Measurements from ENCODE around the gene WDR72.
"Not testable (repeated sequence)": the region's sequence is repeated elsewhere in the genome, so short reads cannot be mapped to it uniquely, and the experiment has no call there.

Gene WDR72

DNA sequence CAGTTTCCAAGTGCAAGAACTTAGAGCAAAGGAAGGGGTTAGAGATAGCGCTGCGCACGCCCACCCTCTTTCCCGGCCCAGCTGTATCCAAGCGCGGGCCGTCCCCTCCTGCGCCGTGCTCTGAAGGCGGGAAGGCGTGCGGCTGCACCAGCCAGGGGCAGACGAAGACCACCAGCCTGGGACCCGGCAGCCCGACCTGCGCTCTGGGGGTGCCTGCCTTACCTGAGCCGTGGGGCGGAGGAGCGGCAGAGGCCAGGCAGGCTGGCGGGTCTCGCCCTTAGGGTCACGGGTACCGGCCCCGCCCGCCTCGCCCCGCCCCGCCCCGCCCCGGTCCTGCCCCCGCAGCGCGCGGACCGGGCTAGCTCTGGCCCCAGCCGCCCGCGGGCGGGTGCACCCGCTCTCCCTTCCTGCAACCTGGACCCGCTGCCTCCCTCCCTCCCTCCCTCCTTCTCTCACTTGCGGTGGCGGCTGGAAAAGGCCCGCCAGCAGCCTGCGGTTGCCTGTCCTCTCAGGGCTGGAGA, at the start of gene WDR72:
Gene WDR72, minus strand, starts transcription at position 253 of the 521 bp plus-strand sequence. CDS start 26,514 bp downstream, outside the sequence.
- peak; percentile 5 for DNase-seq

DNA sequence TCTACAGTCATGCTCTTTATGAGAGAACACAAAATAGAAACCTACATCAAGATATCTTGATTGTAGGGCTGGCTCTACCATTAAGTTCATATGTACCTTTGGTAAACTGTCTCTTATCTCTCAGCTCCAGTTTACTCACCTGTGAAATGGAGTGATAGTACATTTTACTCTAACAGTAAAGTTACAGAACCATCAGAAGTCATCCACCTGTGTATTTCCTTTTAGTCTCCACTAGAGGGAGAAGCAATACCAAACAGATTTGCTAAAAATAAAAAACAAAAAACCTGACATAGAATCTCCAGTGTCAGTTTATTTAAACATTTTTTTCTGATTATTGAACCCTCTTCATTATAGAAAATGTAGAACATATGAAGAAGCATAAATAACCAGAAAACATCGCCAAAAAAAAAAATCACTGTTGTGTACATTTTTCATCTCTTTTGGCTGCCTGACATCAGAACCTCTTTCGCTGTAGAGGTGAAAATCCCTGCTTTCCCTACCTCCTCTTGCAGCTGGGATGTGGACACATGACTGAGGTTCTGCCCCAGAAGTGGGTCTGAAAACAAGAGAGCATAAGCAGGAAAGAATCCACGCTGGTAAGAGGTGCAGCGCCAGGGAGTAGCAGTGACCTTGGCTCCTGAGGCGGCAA, 48.7 kb upstream of the WDR72 start:
- DNase-seq, result peak; percentile 42

DNA sequence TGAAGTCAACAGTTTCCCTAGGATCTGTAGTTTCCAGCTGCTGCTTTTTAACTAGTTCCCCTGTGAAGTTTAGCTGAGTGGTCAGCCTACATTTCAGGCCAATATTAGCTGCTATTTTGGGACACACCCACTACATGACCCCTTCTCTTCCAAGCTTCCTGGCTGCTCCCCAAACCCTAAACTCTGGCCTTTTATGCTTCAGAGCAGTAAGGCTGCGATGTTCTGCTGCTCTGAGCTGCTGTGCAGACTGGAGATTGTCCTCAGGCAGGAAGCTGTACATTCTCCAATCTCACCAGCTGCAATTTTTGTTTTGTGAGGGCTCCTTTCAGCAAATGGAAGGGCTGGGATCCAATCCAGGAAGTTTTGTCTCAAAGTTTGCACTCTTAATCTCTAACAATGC, 48.0 kb upstream of the WDR72 start:
- DNase-seq, result no peak

DNA sequence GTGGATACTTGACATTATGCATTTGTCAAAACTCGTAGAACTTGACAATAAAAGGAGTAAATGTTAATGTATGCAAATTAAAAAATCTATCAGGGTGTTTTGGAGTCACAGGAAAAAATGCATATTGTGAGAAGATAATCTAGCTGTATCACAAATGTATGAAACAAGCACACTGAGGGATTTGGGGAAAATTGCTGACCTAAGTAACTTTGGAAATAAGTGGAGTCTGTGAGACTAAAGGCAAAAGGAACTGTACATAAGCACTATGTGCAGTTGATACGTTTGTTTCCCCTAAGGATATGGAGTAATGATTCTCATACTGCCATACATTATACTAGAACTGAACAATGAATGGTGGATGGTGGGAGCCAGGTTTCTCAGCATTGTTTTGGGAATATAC, 43.2 kb upstream of the WDR72 start:
- no peak for DNase-seq

DNA sequence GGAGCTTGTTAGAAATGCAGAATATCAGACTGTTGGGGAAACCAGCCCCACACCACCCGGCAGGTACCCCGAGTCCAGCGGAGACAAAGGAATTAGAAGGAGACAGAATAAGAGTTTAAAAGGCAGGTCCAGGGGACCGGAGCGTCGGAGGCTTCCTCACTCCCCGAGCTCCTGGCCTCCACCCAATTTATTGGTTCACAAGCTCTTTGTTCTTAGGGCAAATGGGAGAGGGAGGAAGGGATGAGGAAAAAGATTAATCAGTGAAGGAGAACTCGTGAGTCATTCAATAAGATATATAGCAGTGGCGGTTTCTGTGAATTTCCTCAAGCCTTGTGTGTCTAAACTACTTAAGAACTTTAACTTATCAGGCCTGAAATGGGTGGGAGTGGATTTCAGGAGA, 32.1 kb upstream of the WDR72 start:
- DNase-seq, result no peak

DNA sequence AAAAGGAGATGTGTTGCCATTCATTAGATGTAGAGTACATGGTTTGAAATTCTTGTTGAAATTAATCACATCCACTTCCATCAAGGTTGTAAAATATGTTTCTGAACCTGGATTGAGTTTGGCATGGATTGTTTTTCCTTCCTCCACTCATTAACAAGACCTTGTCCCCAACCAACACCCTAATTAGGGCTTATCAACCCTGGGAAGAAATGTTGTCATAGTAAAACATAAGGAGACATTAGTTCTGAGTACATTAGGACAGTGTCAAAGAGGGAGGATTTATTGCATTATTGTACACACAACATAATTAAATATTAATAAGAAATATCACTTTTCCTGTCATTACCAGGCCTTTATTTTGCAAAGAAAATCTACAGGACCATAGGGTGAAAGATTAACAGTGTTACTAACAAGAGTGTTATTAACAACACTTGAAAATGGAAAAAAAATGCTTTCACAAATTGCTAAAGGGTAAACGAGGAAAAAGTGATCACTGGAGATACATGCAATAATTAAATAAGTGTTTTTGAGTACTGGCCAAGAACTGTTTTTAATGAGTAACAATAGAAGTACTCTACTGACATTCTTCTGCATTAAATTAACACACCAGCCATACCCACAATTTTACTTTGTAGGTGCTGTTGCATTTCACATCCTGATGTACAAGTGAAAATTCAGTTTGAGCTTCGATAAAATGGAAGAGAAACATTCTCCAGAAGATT, 30.4 kb upstream of the WDR72 start:
- no peak for DNase-seq

DNA sequence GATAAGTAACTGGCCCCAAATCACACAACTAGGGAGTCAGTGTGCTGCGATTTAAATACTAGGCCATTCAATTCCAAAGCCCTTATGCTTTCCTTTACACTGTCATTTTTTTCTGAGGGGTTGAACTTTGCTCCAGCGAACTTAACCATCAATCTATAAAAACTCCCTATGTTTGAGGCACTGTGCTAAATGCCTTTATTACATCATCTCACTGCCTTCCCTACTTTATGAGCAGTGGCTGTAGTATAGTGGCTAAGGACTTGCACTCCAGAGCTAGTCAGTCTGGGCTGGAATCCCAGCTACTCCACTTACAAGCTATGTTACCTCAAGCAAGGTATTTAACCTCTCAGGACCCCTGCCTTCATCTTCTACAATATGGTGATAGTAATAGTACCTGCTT, 26.9 kb upstream of the WDR72 start:
- no peak for DNase-seq

DNA sequence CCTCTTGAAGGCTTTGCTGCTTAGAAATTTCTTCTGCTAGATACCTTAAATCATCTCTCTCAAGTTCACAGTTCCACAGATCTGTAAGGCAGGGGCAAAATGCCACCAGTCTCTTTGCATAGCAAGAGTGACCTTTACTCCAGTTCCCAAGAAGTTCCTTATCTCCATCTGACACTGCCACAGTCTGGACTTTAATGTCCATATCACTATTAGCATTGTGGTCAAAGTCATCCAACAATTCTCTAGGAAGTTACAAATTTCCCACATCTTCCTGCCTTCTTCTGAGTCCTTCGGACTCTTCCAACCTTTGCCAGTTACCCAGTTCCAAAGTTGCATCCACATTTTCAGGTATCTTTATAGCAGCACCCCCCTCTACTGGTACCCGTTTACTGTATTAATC, 25.8 kb upstream of the WDR72 start:
- not testable (repeated sequence) for DNase-seq

DNA sequence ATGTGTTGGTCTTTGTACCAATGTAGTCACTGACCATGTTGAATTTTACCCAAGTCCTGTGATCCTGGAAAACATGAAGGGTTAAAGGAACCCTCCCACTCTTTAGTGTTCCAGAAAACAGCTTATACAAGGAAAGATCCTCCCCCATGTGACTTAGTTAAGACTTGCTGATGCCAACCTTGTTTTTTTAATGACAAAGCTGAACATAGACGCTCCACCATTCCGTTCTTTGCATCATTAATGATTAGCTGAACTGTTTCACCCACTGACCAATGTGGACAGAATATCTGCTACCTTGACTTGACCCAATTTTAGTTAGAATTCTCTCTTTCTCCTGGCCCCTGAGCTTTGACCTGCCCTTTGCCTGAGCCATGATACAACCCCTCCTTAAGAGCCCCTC, 3.5 kb upstream of the WDR72 start:
- DNase-seq, result no peak

DNA sequence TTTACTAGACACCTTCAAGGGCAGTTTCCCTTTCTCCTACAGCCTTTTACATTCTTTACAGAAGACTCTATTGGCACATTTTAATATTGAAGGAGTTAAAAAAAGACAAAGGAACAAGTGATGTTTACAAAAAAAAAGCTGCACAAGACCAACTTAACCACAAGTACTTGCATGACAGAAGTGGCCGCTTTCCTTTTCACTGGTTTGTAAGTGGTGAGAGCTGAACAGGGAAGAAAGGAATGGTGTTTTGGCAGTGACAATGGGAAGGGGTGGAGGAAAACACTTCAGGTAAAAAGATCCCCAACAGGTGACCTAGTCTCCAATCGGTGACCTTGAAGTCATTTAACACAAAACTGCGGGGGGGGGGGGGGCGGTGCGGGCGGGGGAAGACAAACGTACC, 1.1 kb downstream of the WDR72 start:
- DNase-seq, result peak; percentile 2

DNA sequence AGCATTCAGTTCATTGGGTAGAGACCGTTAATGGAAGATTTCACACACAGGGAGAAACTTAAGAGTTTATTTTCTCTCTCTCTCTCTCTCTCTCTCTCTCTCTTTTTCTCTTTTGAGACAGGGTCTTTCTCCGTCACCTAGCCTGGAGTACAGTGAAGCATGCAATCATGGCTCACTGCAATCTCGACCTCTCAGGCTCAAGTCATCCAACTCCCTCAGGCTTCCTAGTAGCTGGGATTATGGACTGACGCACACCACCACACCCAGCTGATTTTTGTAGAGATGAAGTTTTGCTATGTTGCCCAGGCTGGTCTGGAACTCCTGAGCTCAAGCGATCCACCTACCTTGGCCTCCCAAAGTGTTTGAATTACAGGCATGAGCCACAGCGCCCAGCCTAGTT, 1.6 kb downstream of the WDR72 start:
- no peak for DNase-seq

DNA sequence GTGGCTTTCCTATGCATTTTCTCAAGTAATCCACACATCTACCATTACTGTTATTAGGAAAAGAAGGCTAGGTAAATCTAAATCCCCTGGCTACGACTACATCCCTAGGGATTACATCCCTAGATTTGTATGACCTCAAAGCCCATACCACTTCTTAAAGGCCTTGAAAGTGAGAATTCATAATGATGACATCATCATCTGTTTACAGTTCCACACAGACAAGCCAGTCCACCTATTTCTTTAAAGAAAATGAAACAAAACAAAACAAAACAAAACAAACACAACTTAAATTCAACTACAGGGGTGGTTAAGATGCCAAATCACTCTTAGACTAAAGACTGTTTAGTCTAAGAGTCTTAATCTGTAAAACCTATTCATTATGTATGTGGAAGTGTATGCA, 5.7 kb downstream of the WDR72 start:
- no peak for DNase-seq

DNA sequence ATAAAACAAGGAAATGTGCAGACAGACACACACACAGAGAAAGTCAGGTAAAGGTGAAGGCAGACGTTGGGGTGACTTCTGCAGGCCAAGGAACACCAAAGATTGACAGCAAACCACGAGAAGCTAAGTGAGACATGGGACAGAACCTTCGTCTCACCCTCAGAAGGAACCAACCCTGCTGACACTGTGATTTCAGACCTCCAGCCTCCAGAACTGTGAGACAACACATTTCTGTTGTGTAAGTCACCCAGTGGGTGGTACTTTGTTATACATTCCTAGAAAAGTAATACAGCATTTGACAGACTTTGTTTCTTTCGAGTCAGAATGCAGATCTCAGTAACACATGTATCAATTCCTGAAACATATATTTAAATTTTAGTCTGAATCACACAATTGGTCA, 7.1 kb downstream of the WDR72 start:
- no peak for DNase-seq

DNA sequence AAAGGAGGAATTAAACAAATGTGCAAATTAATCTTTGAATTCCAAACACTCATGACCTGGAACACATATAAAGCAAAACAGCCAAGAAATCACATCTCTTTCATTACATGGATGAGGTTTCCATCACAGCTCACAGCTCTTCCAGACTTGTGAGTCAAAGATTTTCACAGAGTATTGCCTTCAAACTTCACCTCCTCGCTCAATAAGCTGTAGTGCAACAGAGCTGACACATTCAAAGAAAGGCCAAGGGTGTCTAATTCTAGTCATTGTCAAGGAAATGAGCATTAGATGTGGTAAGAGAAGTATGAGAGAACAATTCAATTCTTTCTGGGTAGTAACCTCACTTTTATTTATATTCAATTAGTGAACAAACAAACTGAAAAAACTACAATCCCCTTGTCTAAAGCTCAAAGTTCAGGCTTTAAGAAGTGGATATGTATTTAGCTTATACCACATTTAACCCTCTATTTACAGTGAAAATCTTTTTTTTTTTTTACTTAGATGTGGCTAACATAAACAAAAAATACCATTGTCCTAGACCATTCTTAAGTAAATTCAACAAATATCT, 11.9 kb downstream of the WDR72 start:
- no peak for DNase-seq

DNA sequence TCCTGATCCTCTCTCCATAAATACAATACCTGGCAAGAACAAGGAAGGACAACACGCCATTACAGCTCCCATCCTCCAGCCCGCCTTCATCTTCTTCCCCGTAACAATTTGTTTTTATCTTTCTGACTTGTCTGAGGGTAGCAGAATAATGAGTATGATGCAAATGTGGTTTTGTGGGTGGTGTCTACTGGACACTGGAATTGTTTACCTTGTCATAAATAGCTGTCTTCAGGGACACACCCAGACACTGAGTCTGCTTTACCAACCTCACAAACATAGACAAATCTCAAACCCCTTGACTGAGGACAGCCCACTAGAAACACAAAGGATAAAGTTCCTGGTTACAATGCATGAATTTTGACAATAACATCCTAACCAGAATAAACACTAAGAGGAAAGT, 13.4 kb downstream of the WDR72 start:
- no peak for DNase-seq

DNA sequence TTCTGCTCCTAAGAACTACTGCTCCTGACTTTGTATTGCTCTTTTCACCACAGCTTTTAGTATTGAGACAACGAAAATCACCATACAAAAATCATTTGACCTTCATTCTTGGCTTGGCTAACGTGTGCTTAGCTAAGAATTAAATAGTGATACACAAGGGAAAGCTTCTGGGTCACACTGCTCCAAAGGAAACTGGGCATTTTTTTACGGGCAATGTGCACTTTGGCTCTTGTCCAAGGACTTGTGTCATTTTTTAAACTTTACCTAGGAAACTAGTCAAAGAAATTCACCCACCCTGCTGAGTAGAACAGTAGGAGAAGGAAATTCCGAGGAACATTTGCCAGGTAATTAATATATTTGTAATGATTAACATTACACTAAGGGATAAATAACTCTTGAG, 19.8 kb downstream of the WDR72 start:
- no peak for DNase-seq

DNA sequence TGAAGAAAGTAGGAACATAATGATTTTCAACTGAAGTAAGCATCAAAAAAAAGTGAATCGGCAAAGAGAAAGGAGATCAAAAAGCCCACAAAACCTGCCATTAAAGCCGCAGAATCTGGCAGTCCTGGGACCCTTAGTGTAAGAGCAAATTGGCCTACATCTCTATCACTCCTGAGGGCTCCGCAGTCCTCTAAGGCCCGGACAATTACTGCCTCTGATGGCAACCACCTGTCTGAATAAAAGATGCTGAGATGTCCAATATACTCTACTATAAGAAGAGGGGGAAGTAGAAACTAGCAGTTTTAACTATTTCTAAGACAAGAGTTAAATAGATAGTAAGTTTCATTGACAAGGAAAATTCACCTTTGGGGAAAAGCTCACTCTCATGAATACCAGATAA, 20.3 kb downstream of the WDR72 start:
- no peak for DNase-seq

DNA sequence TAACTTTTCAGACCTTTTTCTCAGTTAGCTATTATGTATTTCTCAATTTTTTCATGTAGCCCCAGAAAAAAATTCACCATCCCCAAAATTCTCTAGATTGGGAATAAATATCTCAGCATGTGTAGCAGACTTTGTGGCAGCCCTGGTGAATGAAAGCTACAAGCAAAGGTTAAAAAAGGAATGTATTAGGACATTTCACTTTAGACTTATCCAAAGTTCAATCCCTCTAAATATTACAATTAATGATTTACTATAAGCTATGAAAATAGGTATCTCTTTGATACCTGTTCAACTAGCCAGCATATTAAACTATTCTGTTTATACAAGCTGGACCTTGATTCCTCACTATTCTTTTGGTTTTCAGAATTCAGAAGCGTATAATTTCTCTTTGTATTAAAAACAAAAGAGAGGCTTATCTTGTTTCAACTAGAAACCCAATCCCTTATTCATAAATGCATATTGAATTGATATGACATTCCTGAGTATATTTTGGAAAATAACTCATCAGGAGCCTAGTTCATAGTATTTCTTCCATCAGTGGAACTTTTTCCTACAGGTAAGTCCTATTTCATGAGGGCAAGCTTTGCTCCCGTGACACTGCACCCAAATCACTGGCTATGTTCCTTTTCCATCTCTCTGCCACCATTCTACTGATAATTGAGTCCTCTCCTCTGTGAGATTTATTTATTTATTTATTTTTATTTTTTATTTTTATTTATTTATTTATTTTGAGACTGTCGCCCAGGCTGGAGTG, 38.0 kb downstream of the WDR72 start:
- no peak for DNase-seq

DNA sequence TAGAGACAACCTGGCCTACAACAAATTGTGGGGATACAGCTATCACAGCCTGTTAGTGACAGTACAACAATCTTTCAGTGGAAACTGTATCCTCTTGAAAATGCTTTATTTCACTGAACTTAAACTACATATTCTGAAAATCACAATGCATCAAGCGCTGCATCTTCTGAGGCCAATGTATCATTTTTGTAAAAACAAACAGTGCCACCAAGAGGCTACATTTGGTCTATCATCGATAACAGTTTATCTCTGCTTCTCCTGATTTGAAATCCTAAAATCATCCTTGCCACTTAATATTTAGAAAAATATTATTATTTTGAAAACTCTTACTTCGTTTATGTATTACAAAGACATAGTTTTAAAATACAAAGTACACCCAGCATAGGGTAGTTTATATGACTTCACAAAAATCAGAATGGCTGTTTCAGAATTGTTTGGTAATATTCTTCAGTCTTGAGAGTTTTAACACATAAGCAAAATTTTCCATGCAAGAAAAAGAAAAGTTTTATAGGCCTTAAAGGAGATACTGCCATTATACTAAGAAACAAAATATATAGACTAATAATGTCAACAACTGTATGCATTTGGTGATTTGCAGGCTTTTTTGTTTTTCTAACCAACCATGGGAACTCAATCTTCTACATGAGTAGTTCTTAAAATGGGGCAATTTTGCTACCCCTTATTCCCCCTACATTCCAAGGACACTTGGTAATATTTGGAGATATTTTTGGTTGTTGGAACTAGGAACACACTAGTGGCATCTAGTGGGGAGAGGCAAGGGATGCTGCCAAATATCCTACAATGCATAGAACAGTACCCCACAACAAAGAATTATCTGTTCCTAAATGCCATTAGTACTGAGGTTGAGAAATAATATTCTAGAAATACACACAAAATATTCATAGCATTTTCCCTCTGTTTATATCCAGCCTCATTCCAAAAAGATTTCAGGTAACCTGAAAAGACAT, 42.3 kb downstream of the WDR72 start:
- peak; percentile 47 for DNase-seq

DNA sequence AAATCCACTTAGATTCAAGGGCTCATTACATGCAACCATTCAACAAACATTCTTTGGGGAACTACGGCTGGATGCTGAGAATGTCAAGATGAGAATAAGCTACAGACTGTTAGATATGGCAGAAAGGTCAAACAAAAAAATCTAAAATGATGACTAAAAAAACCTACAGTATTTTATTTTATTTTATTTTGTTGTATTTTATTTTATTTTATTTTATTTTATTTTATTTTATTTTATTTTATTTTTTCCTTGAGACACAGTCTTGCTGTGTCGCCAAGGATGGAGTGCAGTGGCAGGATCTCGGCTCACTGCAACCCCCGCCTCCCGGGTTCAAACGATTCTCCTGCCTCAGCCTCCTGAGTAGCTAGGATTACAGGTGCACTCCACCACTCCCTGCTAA, 46.2 kb downstream of the WDR72 start:
- no peak for DNase-seq

DNA sequence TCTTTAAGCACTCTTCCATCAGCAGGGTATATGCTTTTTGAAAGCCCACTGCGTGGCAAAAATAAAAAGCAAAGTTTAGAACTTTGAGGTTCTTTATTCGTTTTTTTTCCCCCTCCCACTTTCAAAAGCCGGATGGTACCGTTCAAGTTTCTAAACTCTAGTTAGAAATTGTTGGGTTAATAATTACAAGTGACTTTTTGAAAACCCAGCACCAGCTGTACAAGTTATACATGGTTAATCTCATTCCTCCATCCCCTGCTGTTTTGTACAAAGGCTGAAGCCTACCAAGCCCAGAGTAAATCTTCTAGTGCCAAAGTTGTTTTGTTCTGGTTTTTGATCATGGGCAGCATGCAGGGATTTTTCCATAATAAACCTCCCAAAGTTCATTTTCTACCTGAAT, 48.6 kb downstream of the WDR72 start:
- no peak for DNase-seq

DNA sequence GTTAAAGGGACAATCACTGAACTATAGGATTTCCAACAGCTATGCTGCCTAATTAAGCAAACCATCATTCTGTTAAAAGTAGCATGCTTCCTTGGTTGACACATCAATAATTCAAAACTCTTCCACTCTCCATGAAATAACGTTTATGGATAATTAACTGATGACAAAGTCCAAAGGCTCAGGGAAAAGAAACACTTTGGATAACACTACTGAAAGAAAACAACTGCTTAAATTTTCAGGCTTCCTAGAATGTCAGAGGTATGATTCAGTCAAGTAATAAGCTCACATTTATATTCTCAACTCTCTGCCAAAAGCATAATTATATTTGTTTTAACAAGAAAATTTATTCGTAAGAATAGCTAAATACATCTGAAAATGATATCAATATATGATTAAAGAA, 49.6 kb downstream of the WDR72 start:
- DNase-seq, result no peak
